SK-N-MC (cell line): Measurements from ENCODE around the gene GNAQ.

ENCODE experiments used
- DNase-seq: peaks from one replicate; pipeline ENCODE4 v3.0.0-alpha.2; 2011; ENCODE audit warnings: low read depth, low spot score
- H3K27ac ChIP-seq: fragments of 200-600 bp; sonication (generic); 2 replicates; pipeline ENCODE4 v1.5.1; 2016; ENCODE audit warnings: mixed run types
- H3K36me3 ChIP-seq: fragments of 200-600 bp; sonication (generic); 2 replicates; pipeline ENCODE4 v1.6.1; 2017; ENCODE audit warnings: antibody characterized with exemption, low read length, mixed read lengths; ENCODE audit not compliant: insufficient read depth
- H3K4me3 ChIP-seq: fragments of 200-600 bp; sonication (generic); 2 replicates; pipeline ENCODE4 v1.5.1; 2016
- H3K9ac ChIP-seq: fragments of 200-600 bp; sonication (generic); 2 replicates; pipeline ENCODE4 v1.8.0; 2017; ENCODE audit warnings: mixed run types, mixed read lengths; ENCODE audit not compliant: insufficient read length
- H3K9me3 ChIP-seq: fragments of 200-600 bp; sonication (generic); 2 replicates; pipeline ENCODE4 v1.6.1; 2017; ENCODE audit warnings: low read depth, mild to moderate bottlenecking, antibody characterized with exemption, low read length, moderate library complexity, mixed read lengths
- EZH2 ChIP-seq: fragments of 200-600 bp; sonication (generic); IDR thresholded peaks from one replicate; pipeline ENCODE4 v1.6.1; 2017; ENCODE audit warnings: antibody characterized with exemption
- FOXP2 ChIP-seq: optimal IDR thresholded peaks from 2 replicates; pipeline ENCODE3; 2011; ENCODE audit warnings: mild to moderate bottlenecking, moderate library complexity; ENCODE audit not compliant: insufficient read depth; ENCODE audit errors: extremely low read length, control extremely low read depth
- POLR2AphosphoS5 ChIP-seq: IDR thresholded peaks from 2 replicates; pipeline ENCODE4 v1.6.1; 2012; ENCODE audit warnings: mild to moderate bottlenecking, low read depth, low read length, borderline replicate concordance

GNAQ gene

GRCh38 chr9:78038620-78039300 is 7.1 kb upstream of the GNAQ start:
- no peak for DNase-seq
- Histone ChIP-seq H3K9me3 (no peaks in the 10 kb centered on the region), H3K4me3 (no peak overlapping the region), H3K27ac (no peak overlapping the region), H3K36me3 (no peaks in the 10 kb centered on the region), H3K9ac (no peak overlapping the region)
- TF ChIP-seq FOXP2 (no peak), EZH2 (no peak), POLR2AphosphoS5 (no peak)

GRCh38 chr9:78035383-78035993 is 3.9 kb upstream of the GNAQ start:
- peak; percentile 81 for DNase-seq

GRCh38 chr9:78033870-78034269 is 2.3 kb upstream of the GNAQ start:
- H3K9me3 ChIP-seq: no peaks in the 10 kb centered on the region
- no peak overlapping the region for H3K9ac ChIP-seq
- DNase-seq: no peak
- H3K4me3 ChIP-seq: no peak overlapping the region
- no peak overlapping the region for H3K27ac ChIP-seq
- TF ChIP-seq EZH2 (no peak), POLR2AphosphoS5 (no peak), FOXP2 (no peak)
- H3K36me3 ChIP-seq: no peaks in the 10 kb centered on the region

More at GRCh38 chr9:78035383-78035993, 3.9 kb upstream of the GNAQ start:
- peak overlapping the region; percentile 47 for H3K4me3 ChIP-seq
- H3K9ac ChIP-seq: peak overlapping the region; percentile 27
- peak overlapping the region; percentile 45 for H3K27ac ChIP-seq
- no peaks in the 10 kb centered on the region for H3K36me3 ChIP-seq
- no peaks in the 10 kb centered on the region for H3K9me3 ChIP-seq
- TF ChIP-seq EZH2 (no peak), FOXP2 (no peak), POLR2AphosphoS5 (no peak)

GRCh38 chr9:78032730-78033457 is 1.3 kb upstream of the GNAQ start:
- DNase-seq: no peak
- H3K36me3 ChIP-seq: no peaks in the 10 kb centered on the region
- peak overlapping the region; percentile 84 for H3K9ac ChIP-seq
- H3K27ac ChIP-seq: peak overlapping the region; percentile 67
- TF ChIP-seq FOXP2 (no peak), POLR2AphosphoS5 (no peak), EZH2 (no peak)
- no peaks in the 10 kb centered on the region for H3K9me3 ChIP-seq
- peak overlapping the region; percentile 93 for H3K4me3 ChIP-seq

GRCh38 chr9:78031893-78032729 is 500 bp upstream of the GNAQ start:
- DNase-seq: no peak
- peak overlapping the region; percentile 67 for H3K27ac ChIP-seq
- no peaks in the 10 kb centered on the region for H3K9me3 ChIP-seq
- H3K36me3 ChIP-seq: no peaks in the 10 kb centered on the region
- no peak for TF ChIP-seq FOXP2
- peak; percentile 55; the same call in 1 of the 2 replicates for TF ChIP-seq POLR2AphosphoS5
- TF ChIP-seq EZH2: no peak
- H3K9ac ChIP-seq: peak overlapping the region; percentile 84
- H3K4me3 ChIP-seq: peak overlapping the region; percentile 93

- H3K4me3 ChIP-seq: peak overlapping the region; percentile 93
- H3K27ac ChIP-seq: peak overlapping the region; percentile 70
- H3K9ac ChIP-seq: peak overlapping the region; percentile 75
- H3K9me3 ChIP-seq: no peaks in the 10 kb centered on the region
- H3K36me3 ChIP-seq: no peaks in the 10 kb centered on the region
- TF ChIP-seq POLR2AphosphoS5 (no peak), FOXP2 (no peak), EZH2 (no peak)
- DNase-seq: no peak
Measured at GRCh38 chr9:78030553-78031443, 813 bp downstream of the GNAQ start.

GRCh38 chr9:78030296-78030552 is 1.4 kb downstream of the GNAQ start:
- no peaks in the 10 kb centered on the region for H3K36me3 ChIP-seq
- TF ChIP-seq EZH2 (no peak), POLR2AphosphoS5 (no peak), FOXP2 (no peak)
- no peak for DNase-seq
- H3K4me3 ChIP-seq: peak overlapping the region; percentile 93
- H3K9me3 ChIP-seq: no peaks in the 10 kb centered on the region
- peak overlapping the region; percentile 75 for H3K9ac ChIP-seq
- peak overlapping the region; percentile 70 for H3K27ac ChIP-seq
